Natural killer cell (primary cell): ENCODE measurements around the gene APLP1. TPM values are rescaled to one million over a fixed set of nuclear protein-coding genes. Genes with fewer than 3 reads are reported as not detected.

Experiments used
- ATAC-seq, 3 donors: fragments of 150-1000 bp in 2 of 3; fragments of 200-7000 bp in 1 of 3; cut with Tn5 transposase; 1 replicate in 1 of 3; 2 replicates in 2 of 3; pipeline ENCODE4 v1.10.0; 2021; ENCODE audit warnings: mild to moderate bottlenecking in 2 of 3, moderate library complexity in 2 of 3
- DNase-seq, 2 donors: peaks; one replicate each; pipeline versions ENCODE4 v3.0.0 to v3.0.0-alpha.2; 2013 to 2021; ENCODE audit warnings: mixed read lengths in 1 of 2
- H3K27ac ChIP-seq: one replicate; pipeline ENCODE4 v1.5.1; 2013; ENCODE audit warnings: mild to moderate bottlenecking, low read length
- H3K27me3 ChIP-seq: one replicate; pipeline ENCODE4 v1.6.1; 2013; ENCODE audit warnings: low read length; ENCODE audit not compliant: control insufficient read depth, insufficient read depth
- H3K36me3 ChIP-seq: one replicate; pipeline ENCODE4 v1.6.1; 2013; ENCODE audit warnings: low read length; ENCODE audit not compliant: control insufficient read depth, insufficient read depth
- H3K4me1 ChIP-seq: one replicate; pipeline ENCODE4 v1.6.1; 2013; ENCODE audit warnings: low read length; ENCODE audit not compliant: control insufficient read depth, insufficient read depth
- H3K4me3 ChIP-seq: one replicate; pipeline ENCODE4 v1.5.1; 2013; ENCODE audit warnings: low read length
- H3K9me3 ChIP-seq: one replicate; pipeline ENCODE4 v1.6.1; 2013; ENCODE audit warnings: low read length; ENCODE audit not compliant: control insufficient read depth, insufficient read depth
- H3K27ac Mint-ChIP-seq, 2 donors: one replicate each; pipeline ENCODE4 v1.8.0; 2022; ENCODE audit warnings: mild to moderate bottlenecking in 2 of 2, mixed read lengths in 2 of 2, moderate library complexity in 1 of 2
- H3K27me3 Mint-ChIP-seq, 2 donors: one replicate each; pipeline ENCODE4 v1.8.0; 2022; ENCODE audit warnings: low read depth in 2 of 2, mixed read lengths in 2 of 2
- H3K36me3 Mint-ChIP-seq: one replicate; pipeline ENCODE4 v1.8.0; 2022; ENCODE audit warnings: mixed read lengths
- H3K4me1 Mint-ChIP-seq, 2 donors: one replicate each; pipeline ENCODE4 v1.8.0; 2022; ENCODE audit warnings: mixed read lengths in 2 of 2
- H3K4me3 Mint-ChIP-seq: one replicate; pipeline ENCODE4 v1.8.0; 2022; ENCODE audit warnings: mild to moderate bottlenecking, moderate library complexity, mixed read lengths
- H3K9me3 Mint-ChIP-seq, 2 donors: one replicate each; pipeline ENCODE4 v1.8.0; 2022; ENCODE audit warnings: mixed read lengths in 2 of 2
- whole genome bisulfite sequencing: methylation state at CpG from one replicate; pipeline ENCODE4 v1.1.7; 2013; ENCODE audit warnings: missing lambda C conversion rate; ENCODE audit not compliant: insufficient coverage; 5-methylcytosine and 5-hydroxymethylcytosine counted together
- intact Hi-C: fragments of 100-400 bp; cut with micrococcal nuclease; formaldehyde crosslinking; loops from one replicate; pipeline ENCODE4 v1.14.2; 2022
- total RNA-seq, 4 donors: library from RNA; stranded (reverse); fragments of 120-200 nt in 1 of 4; gene quantifications; one replicate each; pipeline versions ENCODE4 v1.2.3 to v1.2.4, GENCODE V29; 2013 to 2022
- TF ChIP-seq, protein P1 (sequence below): fragments of 200-600 bp; IDR thresholded peaks from one replicate; pipeline ENCODE4 v1.8.0; 2022; ENCODE audit warnings: antibody characterized with exemption

Gene APLP1
- total RNA-seq = not detected
- 0.20 TPM for total RNA-seq (2013)

DNA sequence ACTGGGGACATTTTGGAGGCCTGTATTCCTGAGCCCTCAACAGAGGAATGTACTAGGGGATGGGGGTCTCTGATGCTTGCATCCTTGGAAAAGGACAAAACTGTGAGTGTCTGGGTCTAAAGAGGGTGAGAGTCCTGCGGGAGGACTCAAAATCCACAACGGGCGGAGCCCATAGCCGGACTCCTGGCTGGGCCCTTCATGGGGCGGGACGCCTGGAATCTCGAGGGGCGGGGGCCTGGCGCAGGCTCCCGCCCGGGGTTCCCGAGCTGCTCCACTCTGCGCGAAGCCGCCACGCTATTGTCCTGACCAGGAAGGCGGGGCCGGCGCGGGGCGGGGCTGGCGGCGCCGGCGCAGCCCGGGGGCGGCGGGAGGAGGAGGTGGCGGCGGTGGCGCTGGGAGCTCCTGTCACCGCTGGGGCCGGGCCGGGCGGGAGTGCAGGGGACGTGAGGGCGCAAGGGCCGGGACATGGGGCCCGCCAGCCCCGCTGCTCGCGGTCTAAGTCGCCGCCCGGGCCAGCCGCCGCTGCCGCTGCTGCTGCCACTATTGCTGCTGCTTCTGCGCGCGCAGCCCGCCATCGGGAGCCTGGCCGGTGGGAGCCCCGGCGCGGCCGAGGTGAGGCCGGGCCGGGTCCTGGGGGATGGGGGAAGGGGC is at the start of gene APLP1:
Gene APLP1, plus strand, starts transcription at position 403 of the 651 bp plus-strand sequence. Its CDS starts 63 bp downstream, at position 466.
- peaks cover 50 to 53% of the 10 kb centered on the region in 2 donors for H3K27me3 Mint-ChIP-seq
- 2% methylated on average over 60 of the region's 60 CpGs for WGBS
- H3K27ac Mint-ChIP-seq = no peak within 1 kb of the TSS

DNA sequence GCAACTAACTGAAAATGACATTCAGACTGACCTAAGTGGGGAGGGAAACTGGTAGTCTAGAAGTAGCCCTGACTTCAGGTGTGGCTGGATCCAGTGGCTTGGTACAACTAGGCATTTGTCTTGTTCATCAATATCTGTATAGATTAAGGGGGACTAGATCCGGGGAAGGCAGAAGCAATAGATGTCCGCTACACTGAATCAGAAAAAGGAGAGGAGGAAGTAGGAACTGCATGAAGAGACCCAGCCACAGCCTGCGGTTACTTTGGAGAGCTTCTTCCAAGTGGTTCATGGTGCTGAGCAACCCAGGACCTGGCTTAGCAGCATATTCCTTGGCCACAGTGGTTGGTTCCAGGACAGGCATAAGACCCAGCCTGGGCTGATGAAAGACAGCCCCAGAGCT is 45.8 kb upstream of the APLP1 start:
- intact Hi-C loops = no loop called here
- no peak overlapping the region for H3K4me3 ChIP-seq
- DNase-seq (no peak), ATAC-seq (no peak)
- H3K27me3 ChIP-seq = no peaks in the 10 kb centered on the region
- no peaks in the 10 kb centered on the region for H3K4me1 Mint-ChIP-seq
- TF ChIP-seq, protein P1, sequence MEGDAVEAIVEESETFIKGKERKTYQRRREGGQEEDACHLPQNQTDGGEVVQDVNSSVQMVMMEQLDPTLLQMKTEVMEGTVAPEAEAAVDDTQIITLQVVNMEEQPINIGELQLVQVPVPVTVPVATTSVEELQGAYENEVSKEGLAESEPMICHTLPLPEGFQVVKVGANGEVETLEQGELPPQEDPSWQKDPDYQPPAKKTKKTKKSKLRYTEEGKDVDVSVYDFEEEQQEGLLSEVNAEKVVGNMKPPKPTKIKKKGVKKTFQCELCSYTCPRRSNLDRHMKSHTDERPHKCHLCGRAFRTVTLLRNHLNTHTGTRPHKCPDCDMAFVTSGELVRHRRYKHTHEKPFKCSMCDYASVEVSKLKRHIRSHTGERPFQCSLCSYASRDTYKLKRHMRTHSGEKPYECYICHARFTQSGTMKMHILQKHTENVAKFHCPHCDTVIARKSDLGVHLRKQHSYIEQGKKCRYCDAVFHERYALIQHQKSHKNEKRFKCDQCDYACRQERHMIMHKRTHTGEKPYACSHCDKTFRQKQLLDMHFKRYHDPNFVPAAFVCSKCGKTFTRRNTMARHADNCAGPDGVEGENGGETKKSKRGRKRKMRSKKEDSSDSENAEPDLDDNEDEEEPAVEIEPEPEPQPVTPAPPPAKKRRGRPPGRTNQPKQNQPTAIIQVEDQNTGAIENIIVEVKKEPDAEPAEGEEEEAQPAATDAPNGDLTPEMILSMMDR = no peak
- H3K4me1 ChIP-seq = no peaks in the 10 kb centered on the region
- H3K4me3 Mint-ChIP-seq = no peak overlapping the region
- no peaks in the 10 kb centered on the region for H3K36me3 ChIP-seq
- no peak overlapping the region for H3K27ac Mint-ChIP-seq
- H3K27me3 Mint-ChIP-seq = peaks cover 0 to 6% of the 10 kb centered on the region in 2 donors
- H3K9me3 Mint-ChIP-seq = no peaks in the 10 kb centered on the region
- H3K36me3 Mint-ChIP-seq = no peaks in the 10 kb centered on the region
- H3K27ac ChIP-seq = no peak overlapping the region
- WGBS = 48% methylated on average over 3 of the region's 3 CpGs
- no peaks in the 10 kb centered on the region for H3K9me3 ChIP-seq

More for the DNA sequence above, at the start of gene APLP1:
- H3K9me3 ChIP-seq = no peaks in the 10 kb centered on the region
- ATAC-seq (peak; percentile 80 to 84 (median 81)), DNase-seq (peak; percentile 49 to 74)
- H3K27me3 ChIP-seq = peaks cover 35% of the 10 kb centered on the region
- H3K4me3 ChIP-seq = no peak within 1 kb of the TSS
- Mint-ChIP-seq H3K9me3 (no peaks in the 10 kb centered on the region), H3K4me1 (peaks cover 10 to 17% of the 10 kb centered on the region in 2 donors), H3K4me3 (peak within 1 kb of the TSS; percentile 49), H3K36me3 (no peaks in the 10 kb centered on the region)
- H3K36me3 ChIP-seq = no peaks in the 10 kb centered on the region
- H3K4me1 ChIP-seq = peaks cover 19% of the 10 kb centered on the region
- no peak within 1 kb of the TSS for H3K27ac ChIP-seq
- intact Hi-C loops = no loop called here
- TF ChIP-seq, protein P1 = no peak

GRCh38 chr19:35824150-35824549 is 44.2 kb upstream of the APLP1 start:
- no peak overlapping the region for H3K4me3 ChIP-seq
- H3K36me3 ChIP-seq = no peaks in the 10 kb centered on the region
- ATAC-seq (no peak), DNase-seq (no peak)
- intact Hi-C loops = no loop called here
- no peak overlapping the region for H3K4me3 Mint-ChIP-seq
- WGBS = 86% methylated on average over 1 of the region's 5 CpGs
- H3K27ac Mint-ChIP-seq = no peak overlapping the region
- no peaks in the 10 kb centered on the region for H3K9me3 Mint-ChIP-seq
- no peaks in the 10 kb centered on the region for H3K27me3 ChIP-seq
- H3K9me3 ChIP-seq = no peaks in the 10 kb centered on the region
- no peaks in the 10 kb centered on the region for H3K36me3 Mint-ChIP-seq
- TF ChIP-seq, protein P1 = no peak
- no peaks in the 10 kb centered on the region for H3K4me1 Mint-ChIP-seq
- H3K4me1 ChIP-seq = no peaks in the 10 kb centered on the region
- H3K27me3 Mint-ChIP-seq = peaks cover 0 to 2% of the 10 kb centered on the region in 2 donors
- no peak overlapping the region for H3K27ac ChIP-seq
